Right lobe of liver (tissue), 4 donors: ENCODE data around the gene FAM90A1.
"Not testable (repeated sequence)": the region's sequence is repeated elsewhere in the genome, so short reads cannot be mapped to it uniquely, and the experiment has no call there.

Experiments used
- POLR2A ChIP-seq: fragments of 450-650 bp; IDR thresholded peaks from one replicate; pipeline ENCODE4 v1.6.1; 2017; ENCODE audit warnings: antibody characterized with exemption, mild to moderate bottlenecking
- TF ChIP-seq, protein P1 (sequence below), 4 donors: fragments of 200-600 bp in 3 of 4; fragments of 450-650 bp in 1 of 4; IDR thresholded peaks; one replicate each; pipeline versions ENCODE4 v1.5.1 to v1.8.0; 2016 to 2022; ENCODE audit warnings: antibody characterized with exemption in 4 of 4, mild to moderate bottlenecking in 2 of 4
- donor health status: DM: no; HTN: no; CAD: no.
- donor health status: DM: no; HTN: no; CAD: no.
- donor health status: DM: no; HTN: yes; CAD: no.

DNA sequence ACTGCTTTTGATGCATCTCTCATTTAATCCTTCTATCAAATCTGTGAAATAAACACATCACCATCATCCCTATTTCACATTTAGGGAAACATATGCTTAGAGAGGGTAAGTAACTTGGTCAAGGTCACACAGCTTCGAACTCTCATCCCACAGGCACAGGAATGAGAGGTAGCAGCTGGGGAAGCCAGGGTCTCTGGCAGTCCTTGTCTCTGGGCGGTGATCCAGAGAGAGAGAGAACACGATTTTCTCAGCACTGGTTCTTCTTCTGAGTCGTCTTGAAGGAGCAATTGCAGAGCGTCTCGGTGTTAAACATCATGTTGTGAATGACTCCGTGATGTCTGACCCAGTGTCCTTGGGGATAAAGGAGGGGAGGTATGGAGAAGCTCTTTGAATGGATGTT is 36.8 kb upstream of the FAM90A1 start:
- TF ChIP-seq, protein P1, sequence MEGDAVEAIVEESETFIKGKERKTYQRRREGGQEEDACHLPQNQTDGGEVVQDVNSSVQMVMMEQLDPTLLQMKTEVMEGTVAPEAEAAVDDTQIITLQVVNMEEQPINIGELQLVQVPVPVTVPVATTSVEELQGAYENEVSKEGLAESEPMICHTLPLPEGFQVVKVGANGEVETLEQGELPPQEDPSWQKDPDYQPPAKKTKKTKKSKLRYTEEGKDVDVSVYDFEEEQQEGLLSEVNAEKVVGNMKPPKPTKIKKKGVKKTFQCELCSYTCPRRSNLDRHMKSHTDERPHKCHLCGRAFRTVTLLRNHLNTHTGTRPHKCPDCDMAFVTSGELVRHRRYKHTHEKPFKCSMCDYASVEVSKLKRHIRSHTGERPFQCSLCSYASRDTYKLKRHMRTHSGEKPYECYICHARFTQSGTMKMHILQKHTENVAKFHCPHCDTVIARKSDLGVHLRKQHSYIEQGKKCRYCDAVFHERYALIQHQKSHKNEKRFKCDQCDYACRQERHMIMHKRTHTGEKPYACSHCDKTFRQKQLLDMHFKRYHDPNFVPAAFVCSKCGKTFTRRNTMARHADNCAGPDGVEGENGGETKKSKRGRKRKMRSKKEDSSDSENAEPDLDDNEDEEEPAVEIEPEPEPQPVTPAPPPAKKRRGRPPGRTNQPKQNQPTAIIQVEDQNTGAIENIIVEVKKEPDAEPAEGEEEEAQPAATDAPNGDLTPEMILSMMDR (IDR thresholded peaks at IDR 0.05) = not testable (repeated sequence)
- TF ChIP-seq POLR2A = not testable (repeated sequence)
